Lung microvascular endothelial cell (primary cell): Measurements from ENCODE around the gene SLC41A3. TPM values are rescaled to one million over a fixed set of nuclear protein-coding genes. Genes with fewer than 3 reads are reported as not detected.

Source experiments
- DNase-seq, 2 donors: peaks; one replicate each; pipeline versions ENCODE4 v3.0.0 to v3.0.0-alpha.2; 2010; ENCODE audit warnings: low read depth in 2 of 2
- total RNA-seq: library from RNA; depleted of rRNA; stranded (reverse); fragments of >200 nt; gene quantifications from 2 replicates; pipeline ENCODE4 v1.2.1, GENCODE V29; 2014

Gene SLC41A3
- total RNA-seq, 1 donor from 2014 or later: 123 TPM

DNA sequence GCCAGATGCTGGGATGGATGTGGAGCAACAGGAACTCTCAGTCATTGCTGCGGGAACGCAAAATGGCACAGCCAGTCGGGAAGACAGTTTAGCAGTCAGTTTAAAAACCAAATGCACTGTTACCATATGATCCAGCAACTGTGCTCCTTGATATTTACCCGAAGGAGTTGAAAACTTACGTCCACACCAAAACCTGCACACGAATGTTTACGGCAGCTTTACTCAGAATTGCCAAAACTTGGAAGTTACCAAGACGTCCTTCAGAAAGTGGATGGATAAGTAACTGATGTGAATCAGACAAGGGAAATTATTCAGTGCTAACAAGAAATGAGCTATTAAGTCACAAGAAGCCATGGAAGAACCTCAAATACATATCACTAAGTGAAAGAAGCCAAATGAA is 36.1 kb upstream of the SLC41A3 start:
- no peak for DNase-seq

DNA sequence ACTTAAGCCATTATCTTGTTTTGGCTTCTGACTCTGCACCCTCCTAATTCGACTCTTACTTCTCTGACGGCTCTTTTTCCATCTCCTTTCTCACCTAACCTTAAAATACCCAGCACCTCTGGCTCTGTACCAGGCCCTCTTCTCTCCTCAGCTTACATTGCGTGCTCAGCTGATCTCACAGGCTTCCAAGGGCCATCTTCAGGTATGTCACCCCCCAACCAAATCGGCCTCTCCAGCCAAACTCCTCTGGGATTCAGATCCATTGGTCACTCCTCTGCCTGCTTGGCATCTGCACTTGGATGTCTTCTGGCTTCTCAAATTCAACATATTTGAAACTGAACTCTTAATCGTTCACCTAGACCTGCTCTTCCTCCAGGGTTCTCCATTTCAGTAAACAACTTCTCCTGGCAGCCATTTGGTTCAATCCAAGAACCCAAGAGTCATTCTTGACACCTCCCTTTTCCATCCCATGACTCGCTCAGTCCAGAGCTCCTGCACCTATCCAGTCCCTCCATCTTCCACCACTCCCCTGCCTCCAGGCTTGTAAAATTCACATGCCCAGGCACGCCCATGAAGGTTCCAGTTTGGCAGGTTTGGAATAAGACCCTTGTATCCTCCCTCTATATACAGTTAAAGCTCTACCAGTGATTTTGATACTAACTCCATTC is 35.2 kb upstream of the SLC41A3 start:
- DNase-seq: no peak

DNA sequence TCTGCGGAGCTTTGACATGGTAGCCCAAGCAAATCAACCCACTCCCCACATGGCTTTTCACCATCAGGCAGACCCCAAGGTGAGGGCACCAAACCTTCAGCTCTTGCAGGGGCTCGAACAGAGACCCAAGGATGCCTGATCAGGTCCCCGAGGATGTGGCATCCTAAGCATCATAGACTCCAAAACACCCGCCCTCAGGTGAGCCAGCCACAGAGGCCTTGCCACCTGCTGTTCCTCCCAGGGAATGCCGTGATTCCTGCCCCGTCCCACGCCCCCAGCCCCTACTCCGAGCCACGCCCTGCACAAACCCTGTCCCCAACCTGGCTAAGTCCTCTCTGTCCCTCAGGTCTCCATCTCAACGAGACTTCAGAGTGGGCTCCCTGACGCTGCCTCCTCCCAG is 34.7 kb upstream of the SLC41A3 start:
- DNase-seq: no peak

DNA sequence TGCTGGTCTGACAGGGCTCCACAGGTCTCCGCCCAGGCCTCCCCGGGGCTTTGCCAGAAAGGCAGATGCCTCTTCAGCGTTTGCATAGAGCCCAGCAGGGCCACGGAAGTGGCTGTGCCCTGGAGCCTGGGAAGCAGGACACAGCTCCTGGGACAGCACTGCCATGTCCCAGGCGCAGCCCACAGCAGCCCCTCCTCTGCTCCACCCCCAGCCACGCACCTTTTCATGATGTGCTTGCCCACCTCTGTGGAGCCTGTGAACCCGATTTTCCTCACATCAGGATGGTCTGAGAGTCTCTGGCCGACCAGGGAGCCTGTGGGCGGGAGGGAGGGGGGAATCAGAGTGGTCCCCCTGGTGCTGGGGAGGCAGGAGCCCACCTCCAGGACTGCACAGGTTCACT is 33.9 kb upstream of the SLC41A3 start:
- DNase-seq: no peak

DNA sequence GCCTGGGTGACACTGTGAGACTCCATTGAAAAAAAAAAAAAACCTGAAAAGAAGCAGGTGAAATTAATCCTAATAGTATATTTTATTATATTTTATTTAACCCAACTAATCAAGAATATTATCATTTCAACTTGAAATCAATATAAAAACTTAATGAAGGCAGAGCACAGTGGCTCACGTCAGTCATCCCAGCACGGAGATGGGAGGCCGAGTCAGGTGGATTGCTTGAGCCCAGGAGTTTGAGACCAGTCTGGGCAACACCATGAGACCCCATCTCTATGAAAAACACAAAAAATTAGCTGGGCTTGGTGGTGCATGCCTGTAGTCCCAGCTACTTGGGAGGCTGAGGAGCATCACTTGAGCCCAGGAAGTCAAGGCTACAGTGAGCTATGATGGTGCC is 33.3 kb upstream of the SLC41A3 start:
- no peak for DNase-seq

DNA sequence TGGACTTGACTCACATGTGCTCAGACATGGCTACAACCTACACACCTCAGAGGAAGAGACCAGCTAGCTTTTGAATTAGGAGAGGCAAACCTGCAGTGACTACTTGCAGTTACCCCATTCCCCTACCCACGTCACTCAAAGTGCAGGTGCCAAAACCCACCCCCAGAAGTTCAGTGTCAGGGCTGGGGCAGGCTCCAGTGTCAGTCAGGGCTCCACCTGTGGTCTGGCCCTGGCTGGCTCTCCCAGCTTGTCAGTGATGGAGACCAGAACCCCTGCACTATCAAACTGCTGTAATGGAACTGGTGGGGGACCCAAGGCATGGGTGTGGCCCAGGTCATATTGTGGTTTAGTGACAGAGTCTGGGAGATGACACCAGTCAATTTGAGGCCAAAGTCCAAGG is 32.6 kb upstream of the SLC41A3 start:
- DNase-seq: no peak

DNA sequence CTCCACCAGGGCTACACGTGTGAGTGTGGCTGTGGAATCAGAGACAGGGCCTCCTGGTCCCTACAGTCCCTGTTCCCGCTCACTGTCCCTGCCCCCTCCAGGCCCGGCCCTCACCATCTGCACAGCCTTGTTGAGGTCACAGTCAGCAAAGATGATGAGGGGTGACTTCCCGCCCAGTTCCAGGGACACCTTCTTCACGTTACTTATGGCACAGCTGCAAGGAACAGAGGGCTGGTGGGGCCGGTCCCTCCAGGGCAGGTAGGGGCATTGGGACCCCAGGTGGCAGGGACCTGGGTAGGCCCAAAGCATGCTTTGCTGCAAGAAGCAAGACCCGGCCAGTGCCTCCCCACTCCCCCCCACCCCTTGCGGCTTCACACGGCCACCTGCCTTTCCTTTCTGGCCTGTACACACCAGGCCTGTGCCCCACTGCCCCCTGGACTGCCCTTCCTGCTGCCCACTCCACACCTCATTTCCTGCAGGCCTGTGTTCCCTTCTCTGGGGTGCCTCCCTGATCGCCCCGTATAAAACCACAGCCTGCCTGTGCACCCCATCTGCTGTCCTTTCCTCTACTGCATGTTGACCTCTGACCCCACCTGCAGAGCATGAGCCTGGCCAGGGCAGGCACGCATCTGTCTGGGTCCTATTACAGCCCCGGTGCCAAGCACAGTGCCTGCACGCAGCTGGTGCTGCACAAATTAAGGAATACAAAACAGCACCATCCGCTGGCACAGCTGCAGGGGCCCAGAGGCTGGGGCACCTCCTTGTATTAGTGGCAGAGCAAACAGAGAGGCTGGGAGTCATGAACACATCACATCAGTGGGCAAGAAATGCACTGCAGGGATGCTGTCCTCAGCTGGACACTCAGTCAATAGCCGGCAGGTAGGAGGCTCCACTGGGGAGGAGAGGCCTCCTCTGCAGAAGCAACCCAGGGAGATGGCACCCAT is 30.8 kb upstream of the SLC41A3 start:
- no peak for DNase-seq

DNA sequence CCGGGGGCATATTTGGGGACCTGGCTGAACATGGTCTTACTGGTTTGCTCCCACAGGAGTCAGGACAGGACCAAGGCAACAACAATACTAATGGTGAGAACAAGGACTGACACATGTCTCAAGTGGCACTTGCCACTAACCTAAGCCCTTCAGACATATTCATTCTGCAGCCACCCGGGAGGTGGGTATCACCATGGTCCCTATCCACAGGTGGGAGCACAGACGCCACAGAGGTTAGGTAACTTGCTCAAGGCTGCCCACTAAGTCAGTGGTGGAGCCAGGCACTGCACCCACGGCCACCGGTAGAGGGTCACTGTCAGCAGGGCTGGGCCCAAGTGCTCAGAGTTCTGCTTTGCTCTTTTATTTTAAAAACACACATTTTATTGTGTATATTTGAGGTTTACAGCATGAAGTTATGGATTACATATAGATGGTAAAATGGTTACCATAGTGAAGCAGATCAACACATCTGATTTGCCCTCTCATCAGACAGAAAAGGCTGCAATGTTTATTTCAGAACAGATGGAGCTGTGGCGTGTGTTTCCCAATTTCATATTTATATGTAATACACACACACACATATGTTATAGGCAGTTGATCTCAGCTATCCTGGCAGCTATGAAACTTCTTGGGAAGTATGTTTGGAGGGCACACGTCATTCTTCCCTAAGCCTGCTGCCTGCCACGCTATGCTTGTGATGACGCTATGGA is 30.0 kb upstream of the SLC41A3 start:
- DNase-seq: peak in 1 of 2 donors; percentile 50

DNA sequence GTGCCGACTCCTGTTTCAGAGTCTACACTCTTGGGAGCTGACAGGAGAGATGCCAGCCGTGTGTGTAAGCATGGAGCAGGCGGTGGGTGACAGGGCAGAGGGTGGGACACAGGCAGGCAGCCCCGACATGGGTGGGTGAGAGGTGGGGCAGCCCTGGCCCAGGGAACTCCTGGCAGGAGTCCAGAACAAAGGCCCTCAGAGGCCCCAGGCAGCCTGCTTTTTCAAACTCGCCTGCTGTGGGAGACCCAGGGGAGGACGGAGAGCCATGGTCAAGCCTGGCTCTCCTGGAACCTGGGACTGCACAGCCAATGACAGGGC is 29.3 kb upstream of the SLC41A3 start:
- DNase-seq: no peak

DNA sequence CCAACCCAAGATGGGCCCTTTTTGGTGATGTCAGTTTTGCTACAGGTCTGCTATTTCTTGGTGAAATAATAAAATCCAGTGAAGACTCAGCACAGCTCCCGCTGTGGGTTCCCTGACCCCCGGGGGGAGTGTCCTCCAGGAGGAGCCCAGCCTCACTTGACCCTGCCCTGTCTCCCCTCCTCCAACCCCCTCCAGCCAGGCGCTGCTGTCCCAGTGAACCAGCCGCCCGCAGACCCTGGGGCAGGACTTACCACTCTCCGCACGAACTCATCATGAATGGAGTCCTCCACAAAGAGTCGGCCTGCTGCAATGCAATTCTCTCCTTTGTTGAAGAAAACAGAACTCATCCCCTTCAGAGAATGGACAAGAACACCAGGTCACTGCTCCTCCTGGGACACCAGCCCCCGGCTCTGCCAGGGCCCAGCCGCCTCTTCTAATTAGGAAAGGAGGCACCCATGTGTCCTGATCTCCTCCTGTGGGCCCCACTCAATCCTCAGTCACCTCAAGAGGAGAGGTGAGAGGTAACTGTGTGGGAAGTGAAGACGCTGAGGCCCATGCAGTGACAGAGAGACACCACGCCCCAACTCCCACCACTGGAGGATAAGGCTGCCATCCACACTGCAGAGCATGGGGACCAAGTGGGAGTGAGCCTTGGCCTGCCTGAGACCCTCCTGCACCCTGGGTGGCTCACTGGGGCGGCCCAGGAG is 28.8 kb upstream of the SLC41A3 start:
- no peak for DNase-seq

DNA sequence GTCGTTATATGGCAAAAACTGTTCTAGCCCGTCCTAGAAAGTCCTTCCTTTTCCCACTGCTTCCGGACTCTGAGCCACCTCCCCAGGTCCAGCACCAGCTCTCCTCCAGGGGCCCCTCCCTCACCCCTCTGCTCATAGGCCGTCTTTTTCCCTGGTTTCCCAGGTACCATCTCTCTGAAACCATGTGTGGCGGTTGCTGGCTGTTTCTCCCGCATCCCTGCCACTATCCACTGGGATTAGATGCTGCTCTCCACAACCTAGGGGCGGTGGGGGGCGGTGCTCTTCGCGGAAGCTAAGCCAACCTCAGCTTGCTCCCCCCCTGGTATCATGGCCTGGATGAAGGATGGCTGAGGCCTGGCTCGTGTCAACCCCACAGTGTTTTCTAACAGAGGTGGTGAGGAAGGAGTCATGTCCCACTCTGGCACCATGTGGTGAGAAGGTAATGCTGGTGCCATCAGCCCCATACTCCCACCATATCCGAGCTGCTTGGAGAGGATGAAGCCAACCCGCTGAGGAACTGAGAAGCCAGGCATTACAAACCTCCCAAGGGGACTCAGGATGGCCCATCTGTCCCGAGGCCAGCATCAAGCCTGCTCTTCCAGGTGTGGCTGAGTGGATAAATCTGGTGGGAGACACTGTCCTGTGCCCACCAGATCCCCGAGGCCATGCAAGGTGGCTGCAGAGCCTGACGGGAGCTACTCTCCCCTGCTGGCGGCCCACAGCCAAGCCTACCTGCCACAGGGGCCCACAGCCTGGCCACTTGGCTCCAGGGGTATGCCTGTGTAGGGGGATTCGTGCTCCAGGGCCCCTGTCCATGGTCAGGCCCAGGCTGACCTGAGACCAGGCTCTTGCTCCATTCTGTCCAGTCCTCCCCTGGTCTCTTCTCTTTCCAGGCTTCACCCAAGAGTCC is 27.9 kb upstream of the SLC41A3 start:
- DNase-seq: no peak

DNA sequence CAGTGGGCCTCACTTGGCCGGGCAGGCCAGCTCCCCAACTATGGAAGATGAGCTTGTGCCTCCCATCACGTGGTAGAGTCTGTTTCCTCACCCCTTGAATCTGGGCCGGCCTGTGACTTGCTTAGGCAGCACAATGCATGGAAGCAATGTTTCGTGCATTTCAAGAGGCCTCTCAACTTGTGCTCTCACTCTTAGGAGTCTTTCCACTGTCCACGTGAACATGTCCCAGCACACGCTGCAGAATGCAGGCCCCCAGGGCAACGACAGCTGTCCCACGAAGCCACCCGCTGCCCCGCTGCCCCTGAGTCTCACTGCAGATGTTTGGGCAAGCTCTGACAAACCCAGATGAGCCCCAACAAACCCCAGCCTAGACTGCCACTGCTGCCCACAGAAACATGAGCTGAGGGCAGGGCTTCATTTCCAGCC is 27.2 kb upstream of the SLC41A3 start:
- DNase-seq: no peak

DNA sequence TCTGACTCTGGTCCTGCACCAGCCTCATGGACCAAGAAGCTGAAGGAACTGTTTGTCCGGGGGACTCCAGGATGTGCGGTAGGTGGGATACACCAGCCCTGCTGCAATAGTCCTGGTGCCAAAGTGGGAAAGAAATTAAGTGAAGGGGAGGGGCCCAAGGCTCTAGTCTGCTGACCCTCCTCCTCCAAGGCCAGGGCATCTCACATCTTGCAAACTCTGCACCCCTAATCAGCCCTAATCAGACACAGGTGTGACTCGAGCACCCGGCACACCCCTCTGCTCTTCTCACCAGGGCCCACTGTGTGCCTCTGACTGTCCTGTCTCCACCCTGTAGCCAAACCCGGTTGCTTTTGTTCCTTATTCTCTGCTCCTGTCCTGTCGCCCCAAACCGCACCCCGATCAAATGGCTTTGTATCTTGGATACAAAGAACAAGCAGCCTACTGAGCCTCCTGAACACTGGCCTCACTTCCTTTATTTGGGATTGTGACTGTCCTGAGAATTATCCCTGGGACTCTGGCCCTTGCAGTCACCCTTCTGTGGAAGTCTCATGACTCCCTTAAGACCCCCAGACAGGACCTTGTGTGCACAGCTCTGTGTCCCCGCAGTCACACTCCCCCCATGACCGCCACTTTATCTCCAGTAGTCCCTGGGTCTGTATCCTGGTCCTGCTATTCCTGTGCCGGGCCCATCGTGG is 26.7 kb upstream of the SLC41A3 start:
- no peak for DNase-seq

DNA sequence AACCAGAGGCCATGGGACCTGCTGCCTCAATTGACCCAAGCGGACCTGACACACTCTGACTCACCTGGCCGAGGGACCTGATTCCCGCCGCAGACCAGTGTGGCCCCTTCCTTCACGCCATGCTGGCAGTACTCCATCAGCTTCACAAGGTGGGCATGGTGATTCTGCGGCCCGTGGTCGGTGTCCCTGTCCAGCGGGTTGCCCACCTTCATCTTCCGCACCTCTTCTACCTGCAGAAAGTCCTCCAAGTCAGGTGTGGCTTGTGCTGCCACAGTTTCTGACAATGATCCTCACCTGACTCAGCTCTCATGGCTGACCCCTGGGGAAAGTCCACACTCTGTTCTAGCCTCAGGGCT is 25.9 kb upstream of the SLC41A3 start:
- no peak for DNase-seq

DNA sequence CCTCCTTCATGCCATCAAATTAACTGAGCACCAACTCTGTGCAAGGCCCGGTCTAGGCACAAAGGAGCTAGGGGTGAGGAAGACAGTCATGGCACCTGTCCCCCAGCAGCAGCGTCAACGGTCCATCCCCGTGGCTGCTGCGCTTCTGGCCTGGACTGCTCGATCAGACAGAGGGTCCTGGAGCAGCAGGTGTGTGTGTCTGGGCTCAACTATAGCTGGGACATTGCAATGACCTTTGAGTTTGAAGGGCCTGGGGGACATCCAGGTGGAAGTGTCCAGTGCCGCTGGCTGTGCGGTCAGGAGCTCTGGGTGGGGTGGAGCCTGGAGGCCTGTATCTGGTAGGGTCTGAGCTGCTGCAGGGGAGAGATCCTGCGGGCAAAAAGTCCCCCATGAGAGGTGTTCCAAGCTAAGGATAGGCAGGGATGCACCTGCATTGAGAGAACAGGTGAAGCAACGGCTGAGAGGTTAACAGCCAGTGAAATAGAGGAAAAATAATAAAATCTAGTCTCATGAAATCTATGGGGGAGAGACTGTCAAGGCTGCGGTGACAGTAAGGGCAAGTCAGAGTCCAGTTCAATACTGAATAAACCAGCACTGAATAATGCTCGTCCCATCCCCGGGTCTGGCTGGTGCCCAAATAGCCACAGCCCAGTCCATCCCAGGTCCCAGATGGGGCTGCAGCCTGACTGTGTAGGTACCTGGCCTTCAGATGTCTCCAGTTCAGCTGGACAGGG is 25.4 kb upstream of the SLC41A3 start:
- DNase-seq: no peak

DNA sequence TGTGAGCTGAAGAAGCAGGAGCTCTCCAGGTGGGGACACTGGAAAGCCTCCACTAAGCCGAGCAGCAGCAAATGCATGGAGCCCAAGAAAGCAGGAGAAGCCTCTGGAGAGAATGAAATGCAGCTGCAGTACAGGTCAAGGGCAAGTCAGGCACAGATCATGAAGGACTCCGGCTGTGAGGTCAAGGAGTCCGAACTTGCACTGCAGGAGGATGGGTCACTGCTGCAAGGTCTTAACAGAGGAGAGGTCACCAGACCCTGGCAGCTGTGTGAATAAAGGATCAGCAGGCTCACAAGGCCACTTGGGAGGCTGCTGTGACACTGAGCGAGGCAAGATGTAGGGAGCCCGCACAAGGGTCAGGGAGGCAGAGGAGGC is 24.7 kb upstream of the SLC41A3 start:
- no peak for DNase-seq

DNA sequence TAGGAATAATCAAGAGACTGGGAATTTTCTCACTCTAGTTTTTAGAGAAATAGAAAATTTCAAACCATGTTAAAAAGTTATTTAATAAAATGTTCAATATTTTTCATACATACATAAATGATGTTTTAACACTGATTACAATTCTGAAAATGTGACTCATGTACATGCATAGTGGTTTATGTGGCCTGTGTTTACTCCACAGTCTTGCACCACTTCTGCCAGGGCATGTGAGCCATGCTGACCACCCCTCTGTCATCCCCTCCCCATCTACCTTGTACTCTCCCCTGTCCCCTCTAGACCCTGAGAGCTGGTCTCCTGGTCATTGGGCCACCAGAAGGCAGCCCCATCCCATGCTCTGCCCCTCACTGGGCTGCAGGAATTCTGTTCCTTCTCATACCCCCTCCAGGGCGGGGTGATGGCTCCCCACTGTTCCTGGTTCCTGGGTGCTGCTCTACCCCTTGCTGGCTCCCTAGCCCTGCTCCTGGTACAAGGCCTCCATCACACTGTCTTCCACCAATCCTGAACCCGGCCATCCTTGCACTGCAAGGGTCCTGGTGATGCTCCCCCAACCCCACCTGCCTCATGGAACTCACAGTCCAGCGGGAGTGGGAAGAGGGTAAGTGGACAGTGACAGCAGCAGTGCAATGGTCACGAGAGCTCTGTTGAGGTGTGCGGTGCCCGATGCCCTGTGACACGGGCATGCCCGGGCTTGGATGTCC is 24.2 kb upstream of the SLC41A3 start:
- DNase-seq: no peak

DNA sequence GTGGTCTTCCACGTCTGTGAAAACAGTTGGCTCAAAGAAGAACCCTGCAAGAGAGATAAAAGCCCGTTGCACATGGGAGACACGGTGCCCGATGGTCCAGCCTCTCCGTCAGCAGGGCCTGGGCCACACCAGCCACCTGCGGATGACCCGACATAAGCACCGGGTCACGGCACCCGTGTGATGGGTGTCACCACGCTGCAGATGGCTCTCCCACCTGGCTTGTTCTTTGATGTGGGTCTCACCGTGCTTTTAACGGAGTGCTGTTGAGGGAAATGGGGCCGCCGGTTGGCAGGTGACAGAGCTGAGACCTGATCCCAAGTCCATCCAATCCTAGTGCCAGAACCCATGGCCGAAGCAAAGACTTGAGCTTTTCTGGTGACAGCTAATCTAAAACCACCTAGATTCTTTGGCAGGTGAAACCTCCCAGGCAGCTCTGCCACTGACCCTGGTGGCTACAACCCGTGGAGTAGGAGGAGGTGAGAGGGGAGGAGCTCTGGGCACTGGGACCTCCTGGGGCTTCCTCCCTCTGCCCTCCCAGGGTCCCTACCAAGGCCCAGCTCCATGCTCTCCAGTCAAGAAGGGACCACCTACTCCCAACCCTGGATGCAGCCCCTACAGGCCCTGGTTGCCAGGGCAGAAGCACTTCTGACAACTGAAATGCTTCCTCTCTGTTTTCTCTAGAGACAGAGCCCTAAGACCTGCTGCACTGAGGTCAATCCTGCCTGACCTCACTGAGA is 23.4 kb upstream of the SLC41A3 start:
- DNase-seq: no peak
